Nucleus accumbens (tissue), 56 donors: ENCODE data around the gene ETV3L.
"Not testable (repeated sequence)": the region's sequence is repeated elsewhere in the genome, so short reads cannot be mapped to it uniquely, and the experiment has no call there.

Source experiments
- DNase-seq, 56 donors: peaks; one replicate each; lab custom pipeline; 2025; lab: John Stamatoyannopoulos, UW

Gene ETV3L

DNA sequence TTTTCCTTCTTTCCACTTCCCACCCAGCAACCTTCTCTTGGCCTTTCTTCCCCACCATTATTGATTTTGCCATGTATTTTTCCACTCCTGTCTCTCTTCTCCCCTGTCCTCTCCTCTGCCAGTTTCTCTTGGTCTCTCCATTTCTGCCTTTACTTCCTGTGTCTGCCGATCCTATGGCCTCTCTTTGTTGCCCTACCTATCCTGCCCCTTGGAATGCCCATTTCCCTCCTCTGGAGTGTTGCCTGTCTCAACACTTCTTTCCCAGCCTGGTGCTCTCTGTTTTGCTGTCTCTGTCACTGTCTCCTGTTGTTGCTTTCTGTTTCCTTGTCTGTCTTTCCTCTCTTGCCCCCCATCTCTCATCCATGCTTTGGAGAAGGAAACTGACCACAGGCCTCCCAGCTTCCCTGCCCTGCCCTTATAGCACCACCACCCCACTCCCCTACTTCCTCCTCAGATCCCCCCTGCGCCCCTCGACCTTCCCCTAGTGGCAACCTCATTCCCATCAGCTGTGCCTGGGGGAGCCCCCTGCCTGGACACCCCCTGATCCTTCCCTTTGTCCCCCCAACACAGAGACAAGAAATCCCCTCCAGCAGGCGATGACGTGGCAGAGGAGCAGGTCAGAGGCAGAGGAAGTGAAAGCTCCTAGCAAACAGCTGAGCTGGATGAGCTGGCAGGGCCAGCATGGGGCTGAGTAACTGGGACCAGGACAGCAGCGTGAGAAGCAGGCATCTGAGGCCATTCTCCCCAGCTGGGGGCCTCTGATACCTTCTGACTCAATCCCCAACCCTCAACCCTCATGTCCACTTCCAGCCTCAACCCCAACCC is 6.6 kb upstream of the ETV3L start:
- DNase-seq, result peak in 7 of 56 donors; percentile 11 to 32 (median 13)

GRCh38 chr1:157105298-157105987 is 5.8 kb upstream of the ETV3L start:
- no peak for DNase-seq

DNA sequence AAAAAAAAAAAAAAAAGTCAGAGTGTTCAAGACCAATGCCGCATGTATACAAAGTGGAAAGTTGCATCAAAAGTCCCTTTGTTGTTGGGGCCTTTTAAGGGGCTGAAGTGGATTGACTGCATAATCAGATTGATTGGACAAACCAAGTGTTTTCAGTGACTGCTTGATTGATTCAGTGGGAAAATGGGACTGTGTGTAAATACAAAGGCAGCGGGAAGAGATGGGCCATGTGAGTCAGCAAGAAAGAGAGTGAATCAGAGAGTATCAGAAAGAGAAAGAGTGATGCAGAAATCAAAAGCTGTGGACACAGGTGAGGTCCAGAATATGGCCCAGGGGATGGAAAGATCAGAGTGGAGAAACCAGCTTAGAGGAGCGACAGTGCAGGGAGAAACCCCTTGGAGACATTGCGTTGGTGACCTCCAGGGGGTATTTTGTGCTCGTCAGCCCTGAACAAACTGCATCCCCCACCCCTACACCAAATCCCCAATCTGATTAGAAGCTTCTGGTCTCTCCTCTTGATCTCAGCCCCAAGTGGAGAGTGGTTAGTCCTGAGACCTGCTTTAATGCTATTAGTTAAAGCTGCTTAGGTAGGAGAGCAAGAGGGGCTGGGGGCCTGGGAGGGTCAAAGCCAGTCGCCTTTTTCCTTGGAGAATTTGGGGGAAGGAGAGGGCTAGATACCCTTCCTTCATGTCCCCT is 5.1 kb upstream of the ETV3L start:
- no peak for DNase-seq

DNA sequence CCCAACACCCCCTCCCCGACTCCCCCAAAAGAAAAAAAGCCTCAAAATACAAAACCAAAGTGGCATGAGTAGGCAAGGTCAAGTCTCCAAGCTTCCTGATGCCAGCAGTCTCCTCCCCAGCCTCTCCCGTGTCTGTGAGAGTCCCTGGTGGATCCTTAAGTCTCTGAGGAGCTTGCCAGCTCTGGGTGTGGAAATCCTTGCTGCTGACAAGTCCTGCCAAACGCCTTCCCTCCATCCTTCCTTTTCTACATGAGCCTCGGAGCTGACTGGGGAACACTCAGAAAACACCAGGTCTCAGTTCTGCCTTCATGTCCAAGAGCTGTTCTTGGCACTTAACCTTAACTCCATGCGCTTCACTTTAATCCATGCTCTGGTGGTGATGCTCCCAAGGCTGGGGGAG is 3.7 kb upstream of the ETV3L start:
- no peak for DNase-seq

DNA sequence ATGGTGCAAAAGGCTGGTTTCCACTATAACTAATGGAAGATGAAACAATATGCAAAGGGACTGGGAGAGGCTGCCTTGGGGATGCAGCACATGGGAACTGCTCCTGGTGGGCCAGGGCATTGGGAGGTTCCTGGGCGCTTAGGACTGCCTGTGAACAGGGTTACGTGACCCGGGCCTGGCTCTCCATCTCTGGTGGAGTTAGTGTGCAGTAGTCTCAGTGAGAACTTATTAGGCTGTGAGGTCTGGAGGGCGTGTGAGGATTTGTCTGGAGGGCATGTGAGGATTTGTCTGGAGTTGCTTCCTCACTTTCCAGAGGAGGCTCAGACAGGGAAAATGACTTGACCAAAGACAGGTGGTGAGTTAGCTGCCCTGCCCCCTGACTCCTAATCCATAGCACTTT is 1.5 kb upstream of the ETV3L start:
- DNase-seq, result no peak

DNA sequence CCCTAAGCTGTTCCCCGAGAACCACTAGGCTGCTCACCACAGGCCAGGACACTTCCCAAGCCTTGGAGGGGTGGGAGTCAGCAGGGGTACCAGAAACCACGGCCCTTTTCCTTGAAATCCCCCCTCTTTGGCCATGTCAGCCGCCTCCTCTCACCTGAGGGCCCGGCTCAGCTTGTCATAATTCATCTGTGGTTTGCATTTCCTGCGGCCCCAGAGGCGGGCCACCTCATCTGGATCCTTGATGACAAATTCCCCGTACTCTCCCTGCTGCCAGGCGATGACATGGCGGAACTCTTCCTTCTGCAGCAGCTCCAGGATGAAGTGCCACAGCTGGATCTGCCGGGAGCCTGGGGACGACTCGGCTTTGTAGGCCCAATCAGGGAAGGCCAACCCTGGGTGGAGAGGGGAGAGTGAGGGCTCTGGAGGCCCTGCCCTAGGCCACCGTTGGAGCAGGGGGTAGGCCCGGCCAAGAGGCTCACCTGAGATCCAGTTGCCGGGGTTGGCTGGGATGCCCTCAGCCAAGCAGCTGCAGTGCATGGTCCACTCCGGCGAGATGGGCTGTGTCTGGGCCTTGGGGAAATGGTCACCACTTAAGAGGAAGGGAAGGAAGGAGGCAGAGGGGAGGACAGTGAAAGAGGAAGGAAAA is 498 bp downstream of the ETV3L start:
- not testable (repeated sequence) for DNase-seq

DNA sequence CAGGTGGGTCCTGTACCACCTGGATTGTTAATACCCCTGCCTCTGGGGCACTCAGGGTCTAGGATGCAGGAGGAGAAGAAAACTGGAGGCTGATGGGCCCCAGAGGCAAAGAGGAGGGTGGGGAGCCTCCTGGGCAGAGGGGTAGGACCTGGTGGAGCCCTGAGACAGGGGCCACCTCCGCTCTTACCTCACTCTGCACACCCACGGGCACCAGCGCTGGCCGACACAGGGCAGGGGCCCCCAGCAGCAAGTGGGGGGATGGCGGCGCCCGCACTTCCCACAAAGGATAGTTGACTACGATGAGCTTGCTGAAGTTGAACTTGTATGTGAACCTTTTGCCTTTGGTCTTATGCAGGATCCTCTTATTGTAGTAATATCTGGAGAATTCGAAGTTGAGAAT is 1.1 kb downstream of the ETV3L start:
- no peak for DNase-seq

DNA sequence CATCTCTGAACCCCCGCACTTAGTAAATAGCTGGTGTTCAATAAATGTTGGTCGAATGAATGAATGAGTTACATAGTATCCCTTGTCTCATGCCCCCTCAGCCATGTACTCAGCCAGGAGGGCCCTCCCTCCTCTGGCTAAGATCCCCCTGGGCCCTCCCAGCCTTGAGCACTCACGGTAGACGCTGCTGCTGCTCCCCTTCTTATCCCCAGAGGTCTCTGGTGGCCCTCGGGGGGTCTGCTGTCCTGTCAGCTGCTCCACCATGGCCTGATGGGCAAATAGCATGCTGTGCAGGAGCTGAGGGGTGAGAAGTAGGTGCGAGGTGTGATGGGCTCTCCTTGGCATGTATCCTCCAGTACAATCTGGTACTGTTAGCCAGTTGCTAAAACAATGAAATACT is 1.9 kb downstream of the ETV3L start:
- DNase-seq, result no peak

GRCh38 chr1:157096881-157097280 is 2.7 kb downstream of the ETV3L start:
- no peak for DNase-seq

DNA sequence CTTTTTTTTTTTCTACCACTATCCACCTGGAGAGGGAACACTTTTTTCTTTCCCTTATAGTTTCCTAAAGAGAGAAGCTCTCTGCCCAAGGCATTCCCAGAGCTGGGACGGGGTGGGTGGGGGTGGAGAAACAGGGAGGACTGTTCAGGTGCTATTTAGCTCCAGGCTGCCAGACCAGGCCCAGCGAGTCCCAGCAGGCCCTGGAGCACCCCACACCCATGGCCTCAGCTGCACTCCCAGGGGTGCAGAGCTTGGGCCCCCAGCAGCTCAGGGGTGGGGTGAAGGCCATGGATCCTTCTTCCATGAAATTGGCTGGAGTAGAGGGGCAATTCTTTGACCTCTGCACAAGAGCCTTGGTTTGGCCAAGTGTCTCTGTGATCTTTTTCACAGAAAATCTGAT is 4.1 kb downstream of the ETV3L start:
- DNase-seq, result no peak

DNA sequence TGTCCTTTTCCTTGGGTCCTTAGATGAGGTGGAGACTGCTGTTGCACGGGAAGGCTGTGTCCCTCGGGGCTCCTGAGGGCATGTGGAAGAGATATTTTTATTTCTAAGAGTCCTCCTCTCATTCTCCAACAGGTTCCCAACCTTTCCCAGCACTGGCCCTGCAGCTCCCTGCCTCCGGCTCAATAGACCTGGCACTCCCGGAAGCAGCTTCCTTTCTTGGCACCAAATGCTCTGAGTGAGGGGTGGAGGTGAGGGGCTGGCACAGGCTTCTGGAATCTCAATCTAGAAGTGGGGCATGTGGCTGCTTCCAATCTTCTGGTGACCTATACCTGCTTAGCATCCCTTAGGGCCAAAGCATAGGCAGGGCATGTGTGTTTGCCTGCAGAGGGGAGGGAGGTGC is 4.5 kb downstream of the ETV3L start:
- DNase-seq, result no peak

DNA sequence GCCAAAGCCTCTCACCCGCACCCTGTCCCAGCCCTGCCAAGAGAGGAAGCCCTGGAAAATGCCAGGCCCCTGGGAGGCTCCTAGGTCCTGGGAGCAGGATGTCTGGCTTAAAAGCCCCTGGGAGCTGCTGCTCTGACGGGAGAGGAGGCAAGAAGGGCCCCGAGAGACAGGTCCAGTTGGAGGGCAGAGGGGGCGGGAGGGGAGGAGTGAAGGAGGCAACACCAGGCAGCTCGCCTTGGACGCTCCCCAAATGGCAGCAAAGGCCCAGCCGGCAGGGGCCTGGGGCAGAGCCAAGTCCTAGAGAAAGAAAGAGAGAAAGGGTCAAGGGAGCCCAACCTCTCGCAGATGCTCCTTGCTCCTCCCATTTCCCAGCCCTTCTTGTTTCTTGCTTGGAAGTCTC is 6.8 kb downstream of the ETV3L start:
- peak in 15 of 56 donors; percentile 6 to 58 (median 17) for DNase-seq

DNA sequence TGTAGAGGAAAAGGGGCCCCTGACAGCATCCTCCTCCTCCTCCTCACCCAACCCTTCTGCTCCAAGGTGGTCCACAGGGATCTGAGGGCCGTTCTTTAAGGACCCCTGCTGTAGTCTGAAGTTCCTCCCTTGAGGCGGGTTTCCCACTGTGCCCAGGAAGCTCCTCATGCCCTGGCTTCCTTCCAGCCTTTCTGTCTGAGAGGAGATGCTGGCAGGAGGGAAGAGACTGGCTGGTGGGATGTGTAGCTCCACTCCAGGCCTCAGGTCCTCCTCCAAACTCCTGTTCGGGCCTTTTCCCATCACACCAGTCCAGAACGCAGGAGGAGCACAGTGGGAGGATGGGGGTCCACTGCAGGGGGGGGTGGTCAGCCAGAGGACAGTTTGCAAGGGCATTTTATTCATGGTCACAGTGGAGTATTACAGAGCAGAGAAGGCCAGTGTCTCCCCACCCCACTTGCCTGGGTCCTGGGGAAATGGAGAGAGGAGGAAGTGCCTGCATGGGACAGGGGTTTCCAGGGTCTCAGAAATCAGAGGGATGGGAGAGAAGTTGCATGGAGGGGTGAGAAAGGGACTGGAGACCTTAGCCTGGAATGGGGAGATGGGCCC is 7.8 kb downstream of the ETV3L start:
- no peak for DNase-seq

GRCh38 chr1:157091186-157091585 is 8.4 kb downstream of the ETV3L start:
- DNase-seq, result no peak

DNA sequence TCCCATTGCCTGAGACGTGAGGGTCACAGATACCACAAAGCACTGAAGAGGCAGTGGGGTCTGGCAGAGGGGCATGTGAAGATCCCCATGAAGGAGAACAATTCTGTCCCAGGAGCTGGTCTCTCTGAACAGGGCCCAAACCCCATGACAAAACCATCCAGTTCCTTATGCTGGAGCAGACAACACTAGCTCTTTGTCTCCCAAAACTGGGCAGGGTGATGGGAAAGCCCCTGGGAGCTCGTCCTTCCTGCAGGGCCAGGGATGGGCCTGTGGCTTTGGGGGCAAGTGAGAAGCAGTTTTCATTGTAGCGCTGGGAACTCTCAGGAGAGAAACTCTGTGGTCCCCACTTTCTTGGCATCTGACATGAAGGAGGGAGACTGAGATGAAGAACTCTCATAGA is 8.8 kb downstream of the ETV3L start:
- no peak for DNase-seq

- DNase-seq, result peak in 50 of 56 donors; percentile 6 to 91 (median 60)
Observed at GRCh38 chr1:157090196-157090647, 9.4 kb downstream of the ETV3L start.

DNA sequence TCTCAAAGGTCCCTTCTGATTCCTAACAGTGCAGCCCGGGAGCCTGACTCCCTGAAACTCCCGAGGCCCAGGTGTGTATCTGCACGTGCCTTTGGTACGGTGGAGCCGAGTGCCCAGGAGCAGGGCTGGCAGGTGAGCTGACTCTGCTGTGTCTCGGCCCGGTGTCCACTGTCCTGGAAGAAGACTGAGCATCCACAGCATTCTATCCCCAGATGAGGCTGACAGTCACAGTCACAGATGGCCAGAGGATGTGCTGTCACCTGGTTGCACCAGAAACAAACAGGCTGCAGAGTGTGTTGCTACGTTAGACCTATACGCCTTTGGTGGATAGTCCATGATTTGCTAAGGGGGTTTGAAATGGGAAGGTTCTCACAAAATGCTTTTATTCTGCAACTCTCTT is 9.8 kb downstream of the ETV3L start:
- DNase-seq, result no peak

- no peak for DNase-seq
Observed at GRCh38 chr1:157088607-157089006, 11.0 kb downstream of the ETV3L start.

GRCh38 chr1:157087030-157087429 is 12.6 kb downstream of the ETV3L start:
- no peak for DNase-seq

DNA sequence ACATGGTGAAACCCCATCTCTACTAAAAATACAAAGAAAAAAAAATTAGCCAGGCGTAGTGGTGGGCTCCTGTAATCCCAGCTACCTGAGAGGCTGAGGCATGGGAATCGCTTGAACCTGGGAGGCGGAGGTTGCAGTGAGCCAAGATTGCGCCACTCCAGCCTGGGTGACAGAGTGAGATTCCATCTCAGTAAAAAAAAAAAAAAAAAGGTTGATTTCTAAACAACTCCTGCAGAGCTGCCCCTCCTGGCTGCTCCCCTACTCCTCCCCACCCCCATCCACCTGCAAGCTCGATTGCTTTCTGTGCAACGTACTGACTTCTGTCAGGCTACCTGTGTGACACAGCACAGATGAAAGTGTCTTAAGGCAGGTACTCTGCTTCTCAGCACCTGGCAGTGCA is 13.3 kb downstream of the ETV3L start:
- no peak for DNase-seq
